NAMALWA (cell line): ENCODE measurements around the gene NBPF1.
"Not testable (repeated sequence)": the region's sequence is repeated elsewhere in the genome, so short reads cannot be mapped to it uniquely, and the experiment has no call there.

Experiments used
- DNase-seq: peaks from one replicate; pipeline ENCODE4 v3.0.0-alpha.2; 2015; ENCODE audit warnings: low spot score

The NBPF1 gene

DNA sequence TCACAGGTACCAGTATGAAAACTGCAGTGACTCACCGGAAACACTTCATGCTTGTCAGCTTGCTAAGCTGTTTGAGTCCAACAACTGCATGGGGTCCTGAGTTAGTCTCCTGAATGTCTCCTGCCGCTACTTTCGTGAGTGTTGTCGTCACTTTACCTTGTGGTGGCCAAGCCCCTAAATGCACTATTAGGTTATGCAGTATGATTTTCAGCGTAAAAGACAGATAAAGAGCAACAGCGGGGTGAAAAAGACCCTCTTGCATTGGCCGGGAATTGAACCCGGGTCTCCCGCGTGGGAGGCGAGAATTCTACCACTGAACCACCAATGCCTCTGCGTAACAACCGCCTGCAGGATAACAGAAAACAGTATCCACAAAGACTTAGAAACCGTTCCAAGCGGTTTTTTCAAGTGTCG lies 67.7 kb downstream of the NBPF1 start:
- DNase-seq: peak; percentile 49

DNA sequence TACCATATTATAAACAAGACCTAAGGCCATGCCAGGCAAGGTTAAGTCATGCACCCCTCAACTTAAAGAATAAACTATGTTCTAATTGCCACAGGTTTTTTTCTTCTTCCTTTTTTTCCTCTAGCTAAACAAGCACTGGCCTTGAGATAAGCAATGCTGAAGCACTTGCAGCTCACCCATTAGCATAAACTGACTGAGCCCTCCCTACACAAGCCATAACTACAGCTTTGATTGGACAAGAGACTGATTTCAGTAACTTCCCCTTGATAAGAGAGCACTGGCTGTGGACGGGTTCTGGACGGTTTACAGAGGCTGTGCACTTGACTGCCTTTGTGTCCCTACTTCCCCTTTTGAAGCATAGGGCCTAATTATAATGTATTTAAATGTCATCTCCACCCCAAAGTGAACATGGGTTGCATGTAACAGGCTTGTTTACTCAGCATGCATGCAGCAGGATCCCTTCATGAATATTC lies 72.9 kb downstream of the NBPF1 start:
- peak; percentile 76 for DNase-seq

DNA sequence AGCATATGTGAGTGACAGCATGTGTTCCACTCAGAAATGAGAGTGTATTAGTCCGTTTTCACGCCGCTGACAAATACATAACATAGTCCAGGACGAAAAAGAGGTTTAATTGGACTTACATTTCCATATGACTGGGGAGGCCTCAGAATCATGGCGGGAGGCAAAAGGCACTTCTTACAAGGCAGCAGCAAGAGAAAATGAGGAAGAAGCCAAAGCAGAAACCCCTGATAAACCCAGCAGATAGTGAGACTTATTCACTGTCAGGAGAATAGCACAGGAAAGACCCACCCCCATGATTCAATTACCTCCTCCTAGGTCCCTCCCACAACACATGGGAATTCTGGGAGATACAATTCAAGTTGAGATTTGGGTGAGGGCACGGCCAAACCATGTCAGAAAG lies 75.8 kb downstream of the NBPF1 start:
- not testable (repeated sequence) for DNase-seq

DNA sequence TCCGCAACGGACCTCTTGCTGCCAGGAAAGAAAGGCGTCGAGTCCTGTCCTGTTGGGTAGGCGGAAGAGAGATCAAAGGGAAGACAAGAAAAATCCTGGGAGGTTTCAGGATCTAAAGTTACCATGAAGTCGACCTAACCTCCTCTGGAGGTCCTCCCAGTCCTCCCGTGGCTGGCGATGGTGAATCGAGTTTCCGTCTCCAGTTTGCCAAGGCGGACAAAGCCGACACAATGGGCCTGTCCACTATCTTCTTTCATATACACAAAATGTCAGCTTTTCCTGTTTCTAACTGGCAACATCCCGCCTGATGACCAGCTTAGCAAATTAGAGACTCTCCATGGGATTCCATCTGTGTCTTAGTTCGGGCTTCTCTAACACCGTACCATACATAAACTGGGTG lies 76.6 kb downstream of the NBPF1 start:
- not testable (repeated sequence) for DNase-seq

DNA sequence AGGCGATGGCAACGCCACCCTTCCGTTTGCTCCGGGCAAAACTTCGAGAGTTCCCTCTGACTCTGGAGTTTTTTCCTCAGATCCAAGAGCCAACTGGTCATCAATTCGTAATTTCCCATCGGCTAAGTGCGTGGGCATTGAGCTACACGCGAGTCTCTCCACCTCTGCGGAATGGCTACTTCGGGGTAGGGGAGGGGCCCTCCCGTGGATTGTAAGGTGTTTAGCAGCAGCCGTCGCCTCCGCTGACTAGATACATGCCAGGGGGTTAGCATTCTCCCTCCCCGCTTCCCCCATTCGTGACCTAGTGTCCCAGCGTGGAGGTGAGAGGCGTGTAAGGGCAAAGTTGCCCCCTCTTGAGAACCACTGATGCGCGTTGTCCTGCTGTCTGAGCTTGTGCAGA lies 77.5 kb downstream of the NBPF1 start:
- DNase-seq: not testable (repeated sequence)

DNA sequence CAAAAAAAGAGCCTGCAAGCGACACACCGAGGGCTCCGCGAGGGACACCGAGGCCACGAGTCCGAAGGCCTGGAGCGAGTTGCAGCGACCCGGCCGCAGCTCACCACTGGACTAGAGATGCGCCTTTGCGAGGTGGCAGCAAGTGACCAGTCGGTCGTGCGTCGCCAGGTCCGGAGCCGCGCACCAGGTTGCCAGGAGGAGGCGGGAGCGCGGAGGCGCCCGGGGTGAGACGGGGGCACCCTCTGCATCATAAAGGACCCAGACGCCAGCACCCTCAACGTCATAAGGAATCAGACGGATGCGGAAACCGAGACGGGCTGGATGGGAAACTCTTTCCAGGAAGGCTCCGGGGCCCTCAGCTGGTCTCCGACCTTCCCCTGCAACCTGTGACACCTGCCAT lies 77.9 kb downstream of the NBPF1 start:
- not testable (repeated sequence) for DNase-seq

DNA sequence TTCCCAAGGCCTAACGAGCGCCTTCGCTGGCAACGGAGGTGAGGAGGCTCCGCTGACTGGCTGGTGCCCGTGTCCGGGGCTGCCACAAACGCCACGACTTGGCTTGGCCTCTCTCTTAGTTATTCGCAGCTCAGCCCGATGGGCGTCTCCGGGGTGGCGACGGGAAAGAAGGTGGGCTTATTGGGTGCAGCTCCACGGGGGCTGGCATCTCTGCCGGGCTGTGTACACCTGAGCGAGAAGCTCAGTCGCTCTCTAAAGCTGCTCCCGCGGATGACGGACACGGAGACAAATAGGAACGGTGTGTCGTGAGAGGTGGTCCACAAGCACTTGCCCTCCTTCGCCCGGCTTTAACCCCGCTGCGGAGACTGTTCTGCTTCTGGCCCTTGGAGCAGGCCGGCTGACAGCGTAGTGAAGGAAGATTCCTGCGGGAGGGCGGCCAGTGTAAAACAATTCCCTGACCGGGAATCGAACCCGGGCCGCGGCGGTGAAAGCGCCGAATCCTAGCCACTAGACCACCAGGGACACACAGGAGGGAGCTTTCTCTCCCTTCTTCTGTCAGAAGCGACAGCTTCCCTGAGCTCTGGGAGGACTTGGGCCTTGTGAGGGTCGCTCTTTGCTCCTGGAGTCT lies 78.4 kb downstream of the NBPF1 start:
- not testable (repeated sequence) for DNase-seq

DNA sequence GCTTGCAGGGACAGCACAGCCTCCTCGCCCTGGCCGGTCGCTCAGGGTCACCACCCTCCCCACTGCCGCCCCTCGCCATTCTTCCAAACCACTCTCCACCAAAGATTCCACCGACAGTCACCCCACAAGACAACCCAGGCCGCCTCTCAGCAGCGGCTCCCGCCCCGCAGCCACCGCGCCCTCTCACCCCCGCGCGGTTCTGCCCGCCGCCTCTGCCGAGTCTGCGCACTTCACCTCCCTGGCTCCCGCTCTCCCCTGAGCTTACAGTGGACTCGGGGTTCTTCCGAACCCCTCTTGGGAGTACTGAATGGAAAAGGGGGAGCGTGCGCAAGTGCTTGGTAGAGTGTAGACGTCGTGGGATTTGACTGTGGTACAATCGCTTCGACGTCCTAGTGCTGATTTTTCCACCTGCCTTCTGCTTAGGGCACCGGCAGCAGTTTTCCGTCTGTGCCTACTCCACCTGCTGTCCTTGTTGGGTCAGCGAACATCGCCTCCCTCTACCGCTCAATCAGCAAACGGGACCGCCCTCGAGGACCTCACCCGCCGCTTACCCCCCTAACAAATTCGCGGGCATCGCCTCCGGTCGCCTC lies 79.0 kb downstream of the NBPF1 start:
- not testable (repeated sequence) for DNase-seq

DNA sequence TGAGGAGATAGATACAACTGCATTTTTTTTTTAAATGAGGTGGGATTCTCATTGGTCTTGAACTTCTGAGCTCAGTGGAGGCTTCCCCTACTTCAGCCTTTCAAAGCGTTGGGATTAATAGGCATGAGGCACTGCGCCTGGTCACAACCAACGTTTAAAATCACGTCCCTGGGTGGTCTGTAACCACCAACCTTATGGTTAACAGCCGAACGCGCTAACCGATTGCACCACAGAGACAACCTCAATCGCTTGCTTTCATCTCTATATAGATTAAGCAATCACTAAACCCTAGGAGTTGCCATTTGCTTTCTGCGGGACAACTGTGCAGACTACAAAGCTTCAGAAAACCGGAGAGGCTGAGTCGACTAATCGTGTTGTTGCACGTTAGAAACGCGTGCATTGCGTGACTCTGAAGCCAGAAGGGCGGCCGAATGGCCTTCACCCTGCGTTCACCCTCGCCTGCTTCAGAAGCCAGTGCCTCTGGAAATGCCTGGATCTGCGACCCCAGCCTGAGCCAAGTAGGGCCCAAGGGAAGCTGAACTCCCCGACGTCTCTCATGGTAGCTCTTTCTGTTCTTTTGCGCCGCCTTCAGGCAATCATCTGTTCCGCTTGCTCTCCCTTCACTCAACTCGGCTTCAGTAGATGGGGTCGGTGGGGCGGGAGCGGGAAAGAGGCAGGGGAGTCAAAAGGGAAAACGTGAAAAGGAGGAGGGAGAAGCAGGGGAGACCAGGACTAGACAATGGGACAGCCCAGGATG lies 81.0 kb downstream of the NBPF1 start:
- DNase-seq: not testable (repeated sequence)

DNA sequence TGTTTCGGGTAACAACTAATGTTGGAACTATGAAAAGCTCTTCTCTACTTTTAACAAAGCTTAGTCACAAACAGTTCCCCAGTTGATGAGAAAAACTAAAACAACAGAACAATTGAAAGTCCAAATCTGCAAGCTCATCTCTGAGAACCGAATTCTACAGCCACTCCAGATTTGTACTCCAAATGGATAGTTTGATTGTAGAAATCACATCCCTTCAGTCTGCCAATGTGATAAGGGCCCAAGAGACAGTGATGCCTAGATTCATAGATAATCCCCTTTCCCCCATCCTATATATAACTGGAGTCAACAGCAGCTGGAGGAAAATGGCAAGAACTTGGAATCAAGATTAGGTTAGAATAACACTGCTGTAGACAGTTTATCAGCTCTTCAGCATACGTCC lies 85.0 kb downstream of the NBPF1 start:
- DNase-seq: not testable (repeated sequence)

DNA sequence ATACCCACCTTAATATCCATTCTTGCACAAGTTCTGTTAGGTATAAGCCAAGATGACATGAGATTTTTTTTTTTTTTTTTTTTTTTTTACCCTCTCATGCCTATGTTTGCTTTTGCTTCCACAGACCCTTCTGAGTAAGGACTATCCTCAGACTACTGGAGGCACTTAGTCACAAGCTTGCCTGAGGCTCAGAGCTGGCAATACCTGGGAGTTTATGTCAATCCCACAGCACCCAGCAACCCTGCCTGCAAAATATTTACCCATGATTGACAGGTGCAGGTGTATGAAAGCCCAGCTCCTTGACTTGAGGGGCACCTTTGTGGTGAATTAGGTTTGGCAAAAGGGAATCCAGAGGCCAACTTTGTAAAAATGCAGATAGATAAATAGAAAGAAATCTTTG lies 87.6 kb downstream of the NBPF1 start:
- DNase-seq: not testable (repeated sequence)

DNA sequence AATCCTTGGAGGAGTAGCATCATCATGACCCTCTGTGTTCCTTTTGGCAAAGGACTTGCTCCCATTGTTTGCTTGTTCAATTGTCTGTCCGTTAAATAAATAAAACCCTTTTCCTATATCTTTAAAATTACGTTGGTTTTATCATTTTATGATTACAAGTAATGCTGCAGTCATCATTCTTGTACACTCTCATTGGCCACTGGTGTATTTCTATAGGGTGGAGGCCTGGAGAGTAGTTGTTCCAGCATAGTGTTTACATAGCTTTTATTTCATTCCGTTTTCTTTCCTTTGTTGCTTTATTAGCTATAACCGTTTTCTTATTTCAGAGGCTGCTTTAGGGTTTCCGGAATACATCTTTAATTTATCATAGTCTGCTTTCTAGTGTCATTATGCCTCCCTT lies 91.7 kb downstream of the NBPF1 start:
- not testable (repeated sequence) for DNase-seq

DNA sequence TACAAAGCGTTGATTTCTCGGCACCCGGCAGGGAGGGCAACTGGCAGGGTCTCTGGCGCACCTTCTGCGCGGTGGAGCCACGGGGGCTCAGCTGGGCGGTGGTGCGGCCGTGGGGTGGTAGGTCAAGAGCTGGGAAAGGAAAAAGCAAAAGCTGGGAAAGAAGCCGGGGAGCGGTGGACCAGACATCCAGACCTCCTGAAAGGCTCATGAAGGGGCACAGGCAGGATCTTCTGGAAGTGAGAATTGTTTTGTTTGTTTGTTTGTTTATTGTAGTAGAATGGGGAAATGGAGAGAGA lies 92.1 kb downstream of the NBPF1 start:
- no peak for DNase-seq

DNA sequence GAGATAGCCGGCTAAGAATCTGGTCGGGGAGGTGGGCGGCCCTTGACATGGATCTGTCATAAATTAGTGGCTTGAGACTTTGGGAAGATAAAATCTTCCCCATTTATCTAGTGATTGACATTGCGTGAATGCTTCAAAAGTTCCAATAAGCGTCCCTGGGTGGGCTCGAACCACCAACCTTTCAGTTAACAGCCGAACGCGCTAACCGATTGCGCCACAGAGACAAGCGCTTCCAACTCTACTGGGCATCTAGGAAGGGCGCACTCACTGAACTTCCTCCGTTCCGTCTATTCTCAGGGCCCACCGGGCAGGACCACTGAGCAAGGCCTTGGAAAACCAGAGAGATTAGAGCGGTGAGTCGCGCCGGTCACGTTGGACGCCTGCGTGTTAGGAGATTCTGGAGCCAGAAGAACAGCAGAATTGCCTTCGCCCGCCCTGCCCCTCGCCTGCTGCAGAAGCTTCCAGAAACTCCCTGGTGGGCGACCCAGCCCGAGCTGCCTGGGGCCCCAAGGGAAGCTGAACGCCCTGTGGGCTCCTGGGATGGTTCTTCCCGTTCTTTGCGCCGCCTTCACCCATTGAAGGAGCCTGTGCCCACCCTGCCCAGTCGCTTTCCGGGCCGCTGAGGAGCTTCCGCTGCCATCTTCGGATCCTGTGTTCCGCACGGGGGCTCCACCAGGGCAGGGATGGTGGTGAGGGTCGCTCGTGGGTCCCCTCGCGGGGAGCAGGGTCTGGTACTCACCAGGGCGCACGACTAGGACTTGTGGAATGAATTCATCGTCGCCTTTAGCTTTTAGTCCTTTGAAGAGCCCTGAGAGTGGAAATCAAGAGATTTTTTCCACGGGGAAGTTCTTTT lies 92.7 kb downstream of the NBPF1 start:
- not testable (repeated sequence) for DNase-seq

DNA sequence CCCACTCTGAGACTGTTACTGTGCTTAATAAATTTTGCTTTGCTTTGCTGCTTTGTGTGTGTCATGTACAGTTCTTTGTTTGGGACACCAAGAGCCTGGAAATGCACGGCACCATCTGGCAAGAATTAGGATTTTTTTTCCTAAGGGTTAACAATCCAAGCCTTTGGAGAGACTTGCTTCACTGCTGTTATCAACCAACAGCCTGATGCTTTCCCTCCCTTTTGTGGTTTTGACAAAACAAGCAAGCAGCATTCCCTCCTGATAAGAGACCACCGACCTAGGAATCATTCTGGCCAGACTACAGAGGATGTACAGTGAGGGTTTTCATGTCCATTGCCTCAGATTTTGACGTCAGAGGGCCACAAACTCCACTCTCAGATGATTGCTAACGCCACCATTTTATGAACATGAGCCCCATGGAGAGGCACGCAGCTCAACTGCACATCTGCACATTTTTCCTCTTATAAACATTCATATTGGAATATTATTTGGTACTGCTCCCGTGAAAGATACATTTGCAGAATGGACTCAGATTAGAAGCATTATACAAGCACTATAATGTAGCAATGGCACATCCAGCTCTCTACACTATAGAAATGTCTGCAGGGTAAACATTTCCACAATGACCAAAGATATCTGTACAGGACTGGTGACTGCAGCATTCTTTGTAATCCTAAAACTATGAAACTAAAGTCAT lies 94.0 kb downstream of the NBPF1 start:
- DNase-seq: not testable (repeated sequence)

DNA sequence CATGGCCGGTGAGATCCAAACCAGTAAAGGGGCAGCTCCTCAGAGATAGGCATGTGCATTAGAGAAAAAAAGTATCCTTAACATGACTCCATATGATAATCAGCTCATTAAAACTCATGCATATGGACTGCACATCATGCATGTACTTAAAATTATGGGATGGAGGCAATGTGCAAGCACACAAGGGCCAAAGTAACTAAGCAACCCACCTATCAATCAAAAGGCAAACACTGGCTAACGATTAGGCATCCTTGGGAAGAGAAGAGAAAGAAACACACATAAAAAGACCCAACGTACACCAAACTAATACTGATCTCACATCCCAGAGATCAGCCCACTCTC lies 94.5 kb downstream of the NBPF1 start:
- not testable (repeated sequence) for DNase-seq

DNA sequence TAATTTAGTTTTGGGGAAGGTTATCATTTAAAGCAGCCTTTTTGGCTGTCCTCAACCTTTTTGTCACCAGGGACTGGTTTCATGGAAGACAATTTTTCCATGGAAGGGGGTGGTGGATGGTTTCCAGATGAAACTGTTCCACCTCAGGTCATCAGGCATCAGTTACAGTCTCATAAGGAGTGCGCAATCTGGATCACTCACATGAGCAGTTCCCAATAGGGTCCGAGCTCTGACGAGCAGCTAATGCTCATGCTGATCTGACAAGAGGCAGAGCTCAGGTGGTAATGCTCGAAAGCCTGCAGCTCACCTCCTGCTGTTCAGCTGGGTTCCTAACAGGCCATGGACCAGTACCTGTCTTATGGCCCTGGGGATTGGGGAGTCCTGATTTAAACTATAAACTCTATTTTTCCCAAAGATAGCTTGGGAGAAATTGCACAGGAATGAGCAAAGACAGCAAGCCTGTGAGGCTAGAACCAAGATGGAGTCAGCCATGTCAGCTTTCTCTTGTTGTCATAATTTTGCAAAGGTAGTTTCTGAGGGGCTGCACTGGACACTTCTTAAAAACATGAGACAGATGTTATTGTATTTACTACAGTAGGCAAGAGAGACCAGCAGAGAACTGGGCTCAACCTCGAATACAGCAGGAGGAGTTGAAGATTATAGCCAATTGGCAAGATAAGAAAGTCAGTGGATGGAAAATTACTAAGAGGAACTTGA lies 96.5 kb downstream of the NBPF1 start:
- DNase-seq: not testable (repeated sequence)

DNA sequence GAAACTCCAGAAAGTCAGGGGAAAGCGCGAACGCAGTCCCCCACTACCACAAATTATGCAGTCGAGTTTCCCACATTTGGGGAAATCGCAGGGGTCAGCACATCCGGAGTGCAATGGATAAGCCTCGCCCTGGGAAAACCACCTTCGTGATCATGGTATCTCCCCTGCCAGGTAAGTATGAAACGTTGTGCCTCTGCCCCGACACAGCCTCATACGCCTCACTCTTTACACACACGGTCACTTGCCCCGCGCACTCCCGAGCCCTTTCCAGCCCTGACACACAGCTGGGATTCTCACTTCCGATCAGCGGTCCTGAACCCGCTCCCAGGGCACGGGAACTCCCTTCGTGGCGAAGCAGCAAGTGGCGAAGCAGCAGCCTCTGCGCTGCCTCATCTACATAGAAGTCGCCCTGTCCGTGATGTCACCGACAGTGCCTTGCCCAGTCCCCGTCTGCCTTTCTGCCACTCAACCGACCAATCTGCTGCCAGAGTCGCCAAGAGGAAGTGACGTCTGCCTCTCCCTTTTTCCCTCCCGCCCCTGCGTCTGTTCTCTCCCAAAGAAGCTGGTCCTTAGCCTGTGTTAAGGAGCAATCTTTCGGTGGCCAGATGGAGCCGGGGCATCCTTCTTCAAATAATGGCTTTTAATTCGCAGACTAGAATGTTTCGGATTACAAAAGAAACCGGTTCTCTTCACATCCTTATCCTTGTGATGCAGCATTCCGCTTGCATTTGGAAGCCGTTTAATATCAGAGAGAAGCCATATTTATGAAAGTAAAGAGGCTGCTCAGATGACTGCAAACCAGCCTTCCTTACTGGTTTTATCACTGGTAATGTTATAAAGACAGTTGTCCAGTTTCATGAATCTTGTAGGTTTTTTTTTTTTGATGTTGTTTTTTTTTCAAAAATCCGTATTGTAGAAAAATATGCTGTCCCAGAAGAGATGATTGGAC lies 99.0 kb downstream of the NBPF1 start, which contains the start of gene RNU1-1:
Gene RNU1-1 (minus strand): TSS at position 179 of the 949 bp plus-strand sequence.
- peak; percentile 90 for DNase-seq

DNA sequence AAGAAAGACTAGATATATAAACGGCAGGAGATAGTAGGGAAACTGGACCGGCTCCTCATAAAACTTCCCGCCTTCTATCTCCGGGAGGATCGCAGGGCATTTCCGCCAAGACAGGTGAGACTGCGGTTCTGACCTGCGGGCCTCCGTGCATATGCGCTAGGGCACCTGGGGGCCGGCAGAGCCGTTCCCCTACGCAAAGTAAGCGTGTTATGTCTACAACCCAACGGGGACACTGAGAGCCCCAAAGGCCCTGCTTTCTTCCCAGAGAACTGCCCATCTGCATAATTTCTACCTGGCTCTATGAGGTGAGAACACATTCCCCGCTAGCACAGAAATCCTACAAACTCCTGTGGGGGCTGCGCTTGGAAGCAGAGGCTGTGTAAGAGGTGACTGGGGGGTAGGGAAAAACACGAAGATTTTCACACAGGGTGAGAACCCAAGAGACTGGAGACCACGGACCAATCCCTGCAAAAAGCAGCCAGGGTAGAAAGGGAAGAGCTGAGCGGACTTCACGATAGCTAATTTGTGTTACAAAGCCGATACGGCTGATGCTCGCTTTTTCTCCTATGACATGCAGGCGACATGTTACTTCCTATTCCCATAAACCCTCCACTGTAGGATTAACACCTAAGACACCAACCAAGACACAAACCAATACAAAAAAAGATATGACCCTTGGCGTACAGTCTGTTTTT lies 99.8 kb downstream of the NBPF1 start:
- DNase-seq: peak; percentile 100
